MM.1S (cell line): ENCODE measurements around the gene PSPC1.

Source experiments
- DNase-seq: peaks from one replicate; pipeline ENCODE4 v3.0.0-alpha.2; 2015
- H2AFZ ChIP-seq: fragments of 300-600 bp; sonication (generic); 2 replicates; pipeline ENCODE4 v1.6.0; 2016; ENCODE audit warnings: antibody characterized with exemption, low read length
- H3F3A ChIP-seq: fragments of 300-600 bp; sonication (generic); 2 replicates; pipeline ENCODE4 v1.6.1; 2016; ENCODE audit warnings: mild to moderate bottlenecking, antibody characterized with exemption, low read length, moderate library complexity, mixed read lengths; ENCODE audit not compliant: insufficient read depth
- H3K27ac ChIP-seq: fragments of 300-600 bp; sonication (generic); 2 replicates; pipeline ENCODE4 v1.5.1; 2016; ENCODE audit warnings: mild to moderate bottlenecking, low read length
- H3K27me3 ChIP-seq: fragments of 300-600 bp; sonication (generic); replicated peaks from 2 replicates; pipeline ENCODE4 v1.6.0; 2016; ENCODE audit warnings: low read length; ENCODE audit not compliant: insufficient read depth
- H3K36me3 ChIP-seq: fragments of 300-600 bp; sonication (generic); replicated peaks from 2 replicates; pipeline ENCODE4 v1.6.1; 2016; ENCODE audit warnings: mild to moderate bottlenecking, low read length, mixed read lengths; ENCODE audit not compliant: insufficient read depth
- H3K4me1 ChIP-seq: fragments of 300-600 bp; sonication (generic); 2 replicates; pipeline ENCODE4 v1.6.1; 2016; ENCODE audit warnings: low read length, mixed read lengths
- H3K4me2 ChIP-seq: fragments of 300-600 bp; sonication (generic); 2 replicates; pipeline ENCODE4 v1.6.0; 2016; ENCODE audit warnings: low read depth, low read length
- H3K4me3 ChIP-seq: fragments of 300-600 bp; sonication (generic); 2 replicates; pipeline ENCODE4 v1.5.1; 2016; ENCODE audit warnings: low read length, mixed read lengths
- H3K79me2 ChIP-seq: fragments of 300-600 bp; sonication (generic); 2 replicates; pipeline ENCODE4 v1.6.1; 2016; ENCODE audit warnings: mixed run types, low read length, mixed read lengths
- H3K9ac ChIP-seq: fragments of 300-600 bp; sonication (generic); 2 replicates; pipeline ENCODE4 v1.6.1; 2016; ENCODE audit warnings: low read length, mixed read lengths
- H3K9me2 ChIP-seq: fragments of 300-600 bp; sonication (generic); replicated peaks from 2 replicates; pipeline ENCODE4 v1.6.1; 2016; ENCODE audit warnings: mild to moderate bottlenecking, low read length, mixed read lengths; ENCODE audit not compliant: insufficient read depth
- H3K9me3 ChIP-seq: fragments of 300-600 bp; sonication (generic); replicated peaks from 2 replicates; pipeline ENCODE4 v1.6.1; 2016; ENCODE audit warnings: mild to moderate bottlenecking, low read length, mixed read lengths; ENCODE audit not compliant: insufficient read depth
- H4K20me1 ChIP-seq: fragments of 300-600 bp; sonication (generic); 2 replicates; pipeline ENCODE4 v1.6.1; 2016; ENCODE audit warnings: mild to moderate bottlenecking, low read length, moderate library complexity, mixed read lengths; ENCODE audit not compliant: insufficient read depth
- EZH2 ChIP-seq: fragments of 300-600 bp; sonication (generic); optimal IDR thresholded peaks from 2 replicates; pipeline ENCODE3; 2017; ENCODE audit warnings: low read depth, mild to moderate bottlenecking, antibody characterized with exemption, low read length, mixed read lengths
- EZH2phosphoT487 ChIP-seq: fragments of 300-600 bp; sonication (generic); IDR thresholded peaks from 2 replicates; pipeline ENCODE4 v1.6.1; 2018; ENCODE audit warnings: antibody characterized with exemption, low read length
- TF ChIP-seq, protein P1 (sequence below): fragments of 300-600 bp; sonication (generic); IDR thresholded peaks from 2 replicates; pipeline ENCODE4 v1.5.1; 2016; ENCODE audit warnings: antibody characterized with exemption, low read length, mixed read lengths

Gene PSPC1

DNA sequence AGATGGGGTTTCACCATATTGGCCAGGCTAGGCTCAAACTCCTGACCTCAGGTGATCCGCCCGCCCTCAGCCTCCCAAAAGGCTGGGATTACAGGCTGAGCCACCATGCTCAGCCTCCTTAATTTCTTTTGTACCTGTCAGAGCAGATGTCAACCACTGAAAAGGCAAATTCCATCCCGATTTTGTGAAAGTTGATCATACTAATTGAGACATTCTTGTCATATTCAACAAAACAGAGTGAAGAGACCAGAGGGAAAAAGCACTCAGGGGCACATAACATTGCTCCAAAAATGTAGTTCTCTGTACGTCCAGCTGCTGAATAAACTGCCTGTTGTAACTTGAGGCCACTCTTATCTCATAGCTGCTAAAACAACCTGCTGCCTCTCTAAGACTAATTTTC is 27.4 kb upstream of the PSPC1 start:
- Histone ChIP-seq H3K9ac (no peak overlapping the region), H3K4me1 (no peaks in the 10 kb centered on the region), H3K9me3 (no peaks in the 10 kb centered on the region), H3K4me2 (no peak overlapping the region), H3K27ac (no peak overlapping the region), H3K9me2 (no peaks in the 10 kb centered on the region), H3K36me3 (no peaks in the 10 kb centered on the region), H2AFZ (no peak overlapping the region), H3K4me3 (no peak overlapping the region), H3K79me2 (no peaks in the 10 kb centered on the region), H3F3A (no peaks in the 10 kb centered on the region), H3K27me3 (no peaks in the 10 kb centered on the region), H4K20me1 (no peaks in the 10 kb centered on the region)
- TF ChIP-seq EZH2phosphoT487 (no peak), EZH2 (no peak)
- TF ChIP-seq, protein P1, sequence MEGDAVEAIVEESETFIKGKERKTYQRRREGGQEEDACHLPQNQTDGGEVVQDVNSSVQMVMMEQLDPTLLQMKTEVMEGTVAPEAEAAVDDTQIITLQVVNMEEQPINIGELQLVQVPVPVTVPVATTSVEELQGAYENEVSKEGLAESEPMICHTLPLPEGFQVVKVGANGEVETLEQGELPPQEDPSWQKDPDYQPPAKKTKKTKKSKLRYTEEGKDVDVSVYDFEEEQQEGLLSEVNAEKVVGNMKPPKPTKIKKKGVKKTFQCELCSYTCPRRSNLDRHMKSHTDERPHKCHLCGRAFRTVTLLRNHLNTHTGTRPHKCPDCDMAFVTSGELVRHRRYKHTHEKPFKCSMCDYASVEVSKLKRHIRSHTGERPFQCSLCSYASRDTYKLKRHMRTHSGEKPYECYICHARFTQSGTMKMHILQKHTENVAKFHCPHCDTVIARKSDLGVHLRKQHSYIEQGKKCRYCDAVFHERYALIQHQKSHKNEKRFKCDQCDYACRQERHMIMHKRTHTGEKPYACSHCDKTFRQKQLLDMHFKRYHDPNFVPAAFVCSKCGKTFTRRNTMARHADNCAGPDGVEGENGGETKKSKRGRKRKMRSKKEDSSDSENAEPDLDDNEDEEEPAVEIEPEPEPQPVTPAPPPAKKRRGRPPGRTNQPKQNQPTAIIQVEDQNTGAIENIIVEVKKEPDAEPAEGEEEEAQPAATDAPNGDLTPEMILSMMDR = no peak
- DNase-seq = no peak

DNA sequence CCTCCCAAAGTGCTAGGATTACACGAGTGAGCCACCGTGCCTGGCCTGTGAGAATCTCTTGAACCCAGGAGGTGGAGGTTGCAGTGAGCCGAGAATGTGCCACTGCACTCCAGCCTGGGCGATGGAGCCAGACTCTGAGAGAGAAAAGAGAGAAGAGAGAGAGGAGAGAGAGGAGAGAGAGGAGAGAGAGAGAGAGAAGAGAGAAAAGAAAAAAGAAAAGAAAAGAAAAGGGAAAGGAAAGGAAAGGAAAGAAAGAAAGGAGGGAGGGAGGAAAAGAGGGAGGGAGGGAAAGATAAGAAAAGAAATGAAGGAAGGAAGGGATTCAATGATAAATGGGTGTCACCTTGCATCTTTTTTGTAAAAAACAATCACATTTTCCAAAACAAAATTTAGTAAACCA is 23.0 kb upstream of the PSPC1 start:
- TF ChIP-seq EZH2 (no peak), EZH2phosphoT487 (no peak)
- TF ChIP-seq, protein P1 = no peak
- DNase-seq = no peak
- H3K4me3 ChIP-seq = no peak overlapping the region
- no peaks in the 10 kb centered on the region for H3K36me3 ChIP-seq
- H3K9ac ChIP-seq = no peak overlapping the region
- no peak overlapping the region for H3K27ac ChIP-seq
- no peaks in the 10 kb centered on the region for H3F3A ChIP-seq
- H3K79me2 ChIP-seq = no peaks in the 10 kb centered on the region
- no peaks in the 10 kb centered on the region for H3K9me3 ChIP-seq
- no peaks in the 10 kb centered on the region for H3K27me3 ChIP-seq
- no peak overlapping the region for H2AFZ ChIP-seq
- no peaks in the 10 kb centered on the region for H3K4me1 ChIP-seq
- no peak overlapping the region for H3K4me2 ChIP-seq
- no peaks in the 10 kb centered on the region for H4K20me1 ChIP-seq
- no peaks in the 10 kb centered on the region for H3K9me2 ChIP-seq

DNA sequence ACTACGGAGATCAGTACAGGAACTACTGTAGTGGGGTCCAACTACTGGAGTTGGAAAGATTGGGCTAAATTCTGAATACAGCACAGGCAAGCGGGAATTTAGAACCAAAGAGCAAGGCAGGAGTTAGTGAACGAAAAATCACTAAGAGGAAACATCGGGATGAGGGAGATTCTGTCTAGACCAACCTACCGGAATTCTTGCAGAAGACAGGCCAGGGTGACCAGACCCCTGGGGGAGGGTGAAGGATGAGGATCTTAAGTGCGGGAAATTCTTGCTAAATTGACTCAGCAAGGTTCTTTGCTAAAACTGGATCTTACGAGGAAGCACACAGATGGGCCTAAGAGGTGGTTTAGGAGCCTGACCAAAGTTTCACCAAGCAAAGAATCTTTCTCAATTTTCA is 13.2 kb upstream of the PSPC1 start:
- Histone ChIP-seq H3K4me2 (no peak overlapping the region), H3K27ac (no peak overlapping the region), H3K9me2 (no peaks in the 10 kb centered on the region), H3K4me1 (no peaks in the 10 kb centered on the region), H4K20me1 (no peaks in the 10 kb centered on the region), H3K36me3 (no peaks in the 10 kb centered on the region), H3K79me2 (no peaks in the 10 kb centered on the region), H3K9me3 (no peaks in the 10 kb centered on the region), H2AFZ (no peak overlapping the region), H3K27me3 (no peaks in the 10 kb centered on the region), H3F3A (no peaks in the 10 kb centered on the region), H3K4me3 (no peak overlapping the region), H3K9ac (no peak overlapping the region)
- TF ChIP-seq EZH2 = no peak
- TF ChIP-seq EZH2phosphoT487 = no peak
- TF ChIP-seq, protein P1 = no peak
- no peak for DNase-seq
